HUDEP-2 (cell line): ENCODE results near the gene SELENOP.

Source experiments
- DNase-seq, 76 experiments: peaks; one replicate each; lab custom pipeline; 2025; ENCODE audit not compliant: unreplicated experiment in 76 of 76; lab: John Stamatoyannopoulos, UW

Gene SELENOP

DNA sequence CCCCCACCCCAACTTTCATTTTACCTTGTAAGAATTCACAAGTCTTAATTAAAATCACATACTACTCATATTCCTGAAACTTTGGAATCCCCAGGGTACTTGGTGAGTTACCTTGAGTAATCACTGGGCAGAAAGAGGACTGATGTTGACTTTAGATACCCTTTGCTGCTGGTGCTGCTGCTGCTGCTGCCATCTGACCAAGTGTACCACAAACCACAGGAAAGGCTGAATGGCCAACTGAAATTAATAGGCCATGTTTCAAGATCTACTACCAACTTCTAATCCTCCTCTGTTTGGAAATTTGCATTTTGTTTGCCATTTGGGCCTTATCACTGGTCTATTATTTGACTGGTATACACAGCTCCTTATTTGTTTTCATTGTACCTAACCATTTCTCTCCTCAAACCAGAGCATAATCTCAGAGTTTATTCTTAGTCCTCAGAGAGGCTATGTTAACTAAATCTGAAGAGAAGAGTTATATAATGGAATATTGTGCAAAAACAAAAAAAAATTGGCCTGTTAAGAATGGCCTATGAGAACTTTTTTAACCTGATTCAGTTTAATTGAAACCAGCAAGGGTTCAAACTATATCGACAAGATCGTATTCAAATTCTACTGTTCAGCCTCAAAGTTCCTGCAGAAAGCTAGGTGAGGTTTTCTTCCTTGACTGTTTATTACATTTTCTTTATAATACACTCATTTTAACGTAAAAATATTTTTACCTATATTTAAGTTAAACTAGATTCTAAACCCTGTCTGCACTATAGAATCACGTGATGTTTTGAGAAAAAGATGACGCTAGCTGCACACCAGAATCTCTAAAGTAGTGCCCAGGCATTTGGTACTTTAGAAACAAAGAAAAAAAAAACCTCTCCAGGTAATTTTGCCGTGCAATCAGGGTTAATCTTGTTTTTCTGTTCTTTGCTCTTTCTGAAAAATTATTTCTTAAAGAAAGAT lies 13.1 kb downstream of the SELENOP start:
- no peak for DNase-seq

GRCh38 chr5:42791151-42791550 lies 20.5 kb downstream of the SELENOP start:
- no peak for DNase-seq

DNA sequence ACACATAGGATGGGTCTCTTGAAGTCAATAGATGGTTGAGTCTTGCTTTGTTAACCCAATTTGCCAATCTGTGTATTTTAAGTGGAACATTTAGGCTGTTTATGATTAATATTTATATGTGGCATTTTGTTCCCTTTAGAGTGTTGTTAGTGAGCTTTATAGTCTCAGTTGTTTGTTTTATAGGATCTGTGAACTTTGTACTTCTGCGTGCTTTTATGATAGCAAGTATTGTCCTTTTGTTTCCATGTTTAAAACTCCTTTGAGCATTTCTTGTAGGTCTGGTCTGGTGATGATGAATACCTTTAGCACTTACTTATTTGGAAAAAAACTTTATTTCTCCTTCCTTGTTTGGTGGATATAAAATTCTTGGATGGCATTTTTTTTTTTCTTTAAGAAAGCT lies 23.8 kb downstream of the SELENOP start:
- DNase-seq, result no peak

- no peak for DNase-seq
These were observed 24.6 kb downstream of the SELENOP start for GRCh38 chr5:42787073-42787472.

- no peak for DNase-seq
These were observed 25.9 kb downstream of the SELENOP start for GRCh38 chr5:42785756-42786155.

DNA sequence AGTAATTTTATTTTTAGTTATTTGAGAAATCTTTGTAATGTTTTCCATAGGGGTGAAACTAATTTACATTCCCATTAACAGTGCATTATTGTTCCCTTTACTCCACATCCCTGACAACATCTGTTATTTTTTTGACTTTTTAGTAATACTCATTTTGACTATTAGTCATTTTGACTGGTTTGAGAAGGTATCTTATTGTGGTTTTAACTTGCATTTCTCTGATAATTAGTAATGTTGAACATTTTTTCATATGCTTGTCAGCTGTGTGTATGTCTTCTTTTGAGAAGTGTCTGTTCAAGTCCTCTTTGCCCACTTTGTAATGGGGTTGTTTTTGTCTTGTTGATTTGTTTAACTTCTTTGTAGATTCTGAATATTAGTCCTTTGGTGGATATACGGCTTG lies 27.6 kb downstream of the SELENOP start:
- DNase-seq, result no peak

- DNase-seq, result no peak
These were observed 30.1 kb downstream of the SELENOP start for GRCh38 chr5:42781584-42781983.

DNA sequence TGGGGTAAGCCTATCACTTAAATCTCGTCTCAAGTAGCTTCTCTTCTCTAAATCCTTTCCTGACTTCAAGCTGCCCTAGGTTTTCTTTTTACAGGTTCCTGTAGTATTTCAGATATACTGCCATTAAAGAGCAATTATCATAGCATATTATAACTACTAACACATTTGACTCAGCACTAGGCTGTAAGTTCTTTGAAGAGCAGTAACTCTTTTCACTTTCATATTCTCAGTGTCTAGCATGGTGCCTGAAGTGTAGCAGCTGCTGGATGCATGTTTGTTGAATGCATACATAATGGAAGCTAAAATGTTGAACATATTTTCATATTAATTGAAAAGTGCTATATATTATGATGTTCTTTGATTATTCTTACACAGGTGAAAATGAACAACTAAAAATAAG lies 32.6 kb downstream of the SELENOP start:
- DNase-seq, result no peak

DNA sequence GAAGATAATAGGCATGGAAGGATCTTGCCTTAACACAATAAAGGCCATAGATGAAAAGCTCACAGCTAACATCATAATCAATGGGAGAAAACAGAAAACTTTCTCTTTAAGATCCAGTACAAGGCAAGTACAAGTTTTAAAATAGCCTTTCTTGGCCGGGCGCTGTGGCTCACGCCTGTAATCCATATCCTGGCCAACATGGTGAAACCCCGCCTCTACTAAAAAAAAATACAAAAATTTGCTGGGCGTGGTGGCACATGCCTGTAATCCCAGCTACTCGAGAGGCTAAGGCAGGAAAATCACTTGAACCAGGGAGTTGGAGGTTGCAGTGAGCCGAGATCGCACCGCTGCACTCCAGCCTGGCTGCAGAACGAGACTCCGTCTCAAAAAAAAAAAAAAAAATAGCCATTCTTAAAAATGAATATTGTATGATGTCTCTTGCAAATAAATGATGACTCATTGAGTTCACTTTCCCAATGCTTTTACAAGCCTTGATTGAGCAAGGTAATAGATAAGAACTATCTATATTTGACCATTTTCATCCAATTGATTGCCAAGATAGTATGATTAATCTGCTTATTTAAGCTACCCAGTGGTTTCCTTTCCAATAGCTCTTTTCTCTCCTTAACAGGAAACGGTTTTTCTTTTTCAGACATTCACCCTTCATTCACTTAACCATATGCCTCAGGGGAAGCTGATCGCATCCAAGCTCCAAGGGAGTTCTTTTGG lies 39.3 kb downstream of the SELENOP start:
- no peak for DNase-seq

GRCh38 chr5:42770003-42770402 lies 41.7 kb downstream of the SELENOP start:
- no peak for DNase-seq

- no peak for DNase-seq
These were observed 43.6 kb downstream of the SELENOP start for GRCh38 chr5:42768106-42768504.

DNA sequence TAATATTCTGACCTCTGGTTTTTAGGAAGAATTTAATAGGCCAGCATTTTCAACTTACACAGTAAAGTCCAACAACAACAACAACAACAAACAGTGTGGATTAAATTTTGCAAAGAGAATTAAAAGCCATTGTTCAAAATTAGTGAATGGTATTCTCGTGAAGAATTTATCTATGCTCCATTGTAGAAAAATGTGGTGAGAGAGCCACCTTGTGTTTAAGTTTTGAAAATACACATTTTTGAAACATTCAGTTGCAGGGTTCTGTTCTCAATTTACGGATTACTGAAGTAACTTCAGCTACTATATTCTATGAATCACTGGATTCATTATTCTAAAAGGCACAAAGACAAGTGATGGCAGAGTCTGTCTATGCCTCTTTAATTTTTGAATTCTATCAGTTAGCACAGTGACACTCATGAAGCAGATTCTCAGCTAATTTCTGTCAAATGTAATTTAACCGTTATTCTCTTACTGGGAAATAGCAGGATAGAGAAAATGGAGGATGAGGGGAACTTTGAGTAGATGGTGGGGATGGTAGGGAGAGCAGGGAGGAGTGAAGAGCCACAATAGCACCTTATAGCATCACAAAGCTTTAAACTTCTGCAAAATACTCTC lies 44.1 kb downstream of the SELENOP start:
- DNase-seq, result peak in 5 of 76 experiments; percentile 0 to 12 (median 7)

DNA sequence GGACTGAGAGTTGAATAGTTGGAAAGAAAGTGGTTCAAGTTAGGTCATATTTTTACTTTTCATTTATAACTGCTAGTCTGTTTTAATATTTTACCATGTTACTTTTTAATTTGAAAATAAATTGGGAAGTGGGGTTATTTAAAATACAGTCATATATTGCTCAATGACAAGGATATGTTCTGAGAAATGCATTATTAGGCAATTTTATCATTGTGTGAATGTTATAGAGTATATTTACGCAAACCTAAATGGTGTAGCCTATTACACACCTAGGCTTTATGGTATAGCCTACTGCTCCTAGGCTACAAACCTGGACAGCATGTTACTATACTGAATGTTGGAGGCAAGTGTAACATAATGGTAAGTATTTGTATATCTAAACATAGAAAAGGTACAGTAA lies 49.9 kb downstream of the SELENOP start:
- DNase-seq, result no peak

GRCh38 chr5:42760426-42760825 lies 51.3 kb downstream of the SELENOP start:
- DNase-seq, result no peak

DNA sequence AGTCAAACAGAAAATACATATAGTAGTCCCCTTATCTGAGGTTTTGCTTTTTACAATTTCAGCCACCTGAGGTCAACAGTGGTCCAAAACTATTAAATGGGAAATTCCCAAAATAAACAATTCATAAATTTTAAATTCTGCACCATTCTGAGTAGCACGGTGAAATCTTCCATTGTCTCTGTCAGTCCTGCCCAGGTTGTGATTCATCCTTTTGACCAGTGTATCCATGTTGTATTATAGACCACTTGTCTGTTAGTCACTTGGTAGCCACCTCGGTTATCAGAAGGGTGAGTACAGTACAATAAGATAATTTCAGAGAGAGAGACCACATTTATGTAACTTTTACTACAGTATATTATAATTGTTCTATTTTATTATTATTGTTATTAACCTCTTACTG lies 52.2 kb downstream of the SELENOP start:
- DNase-seq, result no peak

DNA sequence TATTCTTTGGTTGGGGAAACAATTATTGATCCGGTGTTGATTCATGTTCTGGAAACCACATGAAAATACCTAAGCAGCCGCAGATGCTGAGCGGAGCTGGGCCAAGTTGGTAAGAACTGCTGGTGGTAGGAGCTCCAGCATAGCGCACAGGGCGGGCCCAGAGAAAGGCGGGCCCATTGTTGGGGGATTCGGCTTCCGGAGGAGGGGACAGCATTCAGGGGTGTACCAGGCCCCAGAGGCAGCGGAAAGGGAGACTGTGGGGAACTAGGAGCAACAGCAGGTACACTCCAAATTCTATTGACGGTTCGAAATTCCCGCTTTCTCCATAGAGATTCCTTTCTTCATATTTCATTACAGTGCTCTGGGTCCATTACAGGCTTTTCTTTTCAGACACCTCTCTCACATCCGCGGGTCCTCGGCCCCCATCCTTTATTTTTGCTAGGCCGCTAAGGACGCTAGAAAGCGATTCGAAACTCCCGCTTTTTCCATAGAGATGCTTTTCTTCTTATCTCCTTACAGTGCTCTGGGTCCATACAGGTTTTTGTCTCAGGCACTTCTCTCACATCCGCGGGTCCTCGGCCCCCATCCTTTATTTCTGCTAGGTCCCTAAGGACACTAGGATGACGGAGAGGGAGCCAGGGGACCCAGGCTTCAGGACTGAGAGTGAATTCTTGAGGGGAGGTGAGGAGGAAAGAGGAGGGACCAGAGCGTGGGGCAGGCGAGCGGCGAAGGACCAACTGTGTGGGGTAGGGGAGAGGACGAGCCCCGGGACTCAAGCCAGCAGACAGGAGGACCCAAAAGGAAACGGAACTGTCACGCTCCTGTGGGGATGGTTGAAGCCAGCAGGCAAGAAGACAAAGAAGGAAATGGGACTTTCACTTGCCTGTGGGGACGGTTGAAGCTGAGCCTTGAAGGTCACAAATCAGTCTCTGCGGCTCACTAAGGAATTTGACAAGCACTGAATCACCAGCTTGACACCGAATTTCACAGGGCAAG lies 54.8 kb downstream of the SELENOP start, which contains the start of gene CCDC152:
Gene CCDC152 (plus strand): TSS at position 213 of the 996 bp plus-strand sequence. CDS start 2,304 bp downstream, outside the sequence.
- peak in 16 of 76 experiments; percentile 1 to 44 (median 10) for DNase-seq

DNA sequence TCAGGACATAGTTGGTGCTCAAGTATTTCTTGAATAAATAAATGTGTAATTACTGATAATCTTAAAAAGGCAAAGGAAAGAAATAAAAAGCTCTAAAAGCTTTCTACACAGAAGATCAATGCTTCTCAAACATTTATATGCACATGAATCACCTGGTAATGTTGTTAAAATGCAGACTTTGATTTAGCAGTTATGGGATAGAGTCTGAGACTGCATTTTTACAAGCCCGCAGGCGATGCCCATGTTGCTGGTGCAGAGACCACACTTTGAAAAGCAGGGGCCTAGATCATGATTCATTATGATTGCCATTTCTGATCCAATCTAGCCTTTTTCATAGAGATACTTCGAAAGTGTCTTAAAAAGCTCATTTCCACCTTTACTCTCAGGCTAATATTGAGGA lies 58.6 kb downstream of the SELENOP start:
- no peak for DNase-seq

DNA sequence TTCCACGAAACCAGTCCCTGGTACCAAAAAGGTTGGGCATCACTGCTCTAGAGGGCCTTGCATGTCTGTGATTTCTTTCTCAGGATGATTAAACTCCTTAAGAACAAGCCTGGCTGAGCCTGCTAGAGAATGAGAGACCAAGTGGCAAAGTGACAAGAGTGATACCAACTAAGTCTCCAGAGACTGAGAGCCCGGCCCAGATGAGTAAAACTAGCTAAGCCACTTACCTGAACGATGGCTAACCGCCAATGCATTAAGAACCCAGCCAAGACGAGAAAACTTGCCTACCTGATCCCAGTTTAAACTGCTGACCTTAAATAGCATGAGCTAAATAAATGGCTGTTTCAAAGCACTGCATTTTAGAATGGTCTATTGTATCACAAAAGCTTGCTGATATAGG lies 60.6 kb downstream of the SELENOP start:
- DNase-seq, result no peak

DNA sequence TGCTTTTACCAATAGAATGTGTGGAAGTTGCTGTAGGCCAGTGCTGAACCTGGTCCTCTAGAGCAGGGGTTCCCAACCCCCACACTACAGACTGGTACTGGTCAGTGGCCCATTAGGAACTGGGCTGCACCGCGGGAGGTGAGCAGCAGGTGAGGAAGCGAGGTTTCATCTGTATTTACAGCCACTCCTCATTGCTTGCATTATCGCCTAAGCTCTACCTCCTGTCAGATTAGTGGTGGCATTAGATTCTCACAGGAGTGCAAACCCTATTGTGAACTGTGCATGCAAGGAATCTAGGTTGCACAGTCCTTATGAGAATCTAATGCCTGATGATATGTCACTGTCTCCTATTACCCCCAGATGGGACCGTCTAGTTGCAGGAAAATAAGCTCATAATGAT lies 61.2 kb downstream of the SELENOP start:
- no peak for DNase-seq
